NCI-H345 treated with DMSO at 0.1 percent for 48 hours (cell line): ENCODE data around the gene HSD11B2.
"Not testable (repeated sequence)": the region's sequence is repeated elsewhere in the genome, so short reads cannot be mapped to it uniquely, and the experiment has no call there.

ENCODE experiments used
- DNase-seq: peaks from one replicate; lab custom pipeline; 2025; ENCODE audit not compliant: unreplicated experiment; lab: John Stamatoyannopoulos, UW

The HSD11B2 gene

DNA sequence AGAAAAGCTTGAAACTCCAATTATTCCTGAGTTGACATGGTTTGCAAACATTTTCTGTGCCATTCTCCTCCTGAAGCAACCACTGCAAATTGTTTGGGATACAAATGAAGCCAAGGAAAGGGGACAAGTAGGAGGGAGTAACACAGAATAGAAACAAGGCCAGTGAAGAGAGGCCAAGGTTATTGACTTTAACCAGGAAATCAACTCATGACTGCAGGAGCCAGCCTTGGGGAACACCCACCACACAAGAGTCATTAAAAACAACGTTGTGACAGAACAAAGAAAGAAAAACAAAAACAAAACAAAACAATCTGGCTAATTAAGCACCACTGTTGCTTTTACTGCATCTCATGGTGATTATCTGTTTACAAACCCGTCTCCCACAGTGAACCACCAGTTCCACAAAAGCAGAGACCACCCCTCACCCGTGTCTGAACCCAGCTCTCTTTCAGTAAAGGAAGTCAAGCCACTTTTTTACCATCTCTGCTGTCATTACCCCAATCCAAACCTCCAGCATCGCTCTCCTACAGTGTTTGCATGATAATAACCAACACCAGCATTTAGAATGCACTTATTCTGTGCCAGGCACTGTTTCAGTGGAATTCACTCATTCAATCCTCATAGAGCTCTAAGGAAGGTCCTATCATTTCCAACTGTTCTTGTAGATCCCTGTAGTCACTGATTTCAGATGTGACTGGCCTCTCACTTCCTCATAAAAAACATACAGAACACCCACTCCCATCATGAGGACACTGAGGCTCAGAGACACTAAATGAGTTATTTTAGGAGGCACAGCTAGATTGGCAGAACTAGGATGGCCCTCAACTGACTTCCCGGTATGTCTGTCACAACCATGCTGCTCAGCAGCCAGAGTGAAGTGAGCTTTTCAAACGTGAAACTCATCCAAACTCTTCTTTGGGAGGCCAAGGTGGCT is 16.7 kb upstream of the HSD11B2 start:
- no peak for DNase-seq

GRCh38 chr16:67415421-67415820 is 15.5 kb upstream of the HSD11B2 start:
- DNase-seq: not testable (repeated sequence)

- DNase-seq: peak; percentile 33
Measured at GRCh38 chr16:67415872-67416793, 14.8 kb upstream of the HSD11B2 start, which contains the start of gene ZDHHC1. Gene ZDHHC1, minus strand, starts transcription at chr16:67416477. Its CDS starts 8,702 bp downstream, at chr16:67407775.

DNA sequence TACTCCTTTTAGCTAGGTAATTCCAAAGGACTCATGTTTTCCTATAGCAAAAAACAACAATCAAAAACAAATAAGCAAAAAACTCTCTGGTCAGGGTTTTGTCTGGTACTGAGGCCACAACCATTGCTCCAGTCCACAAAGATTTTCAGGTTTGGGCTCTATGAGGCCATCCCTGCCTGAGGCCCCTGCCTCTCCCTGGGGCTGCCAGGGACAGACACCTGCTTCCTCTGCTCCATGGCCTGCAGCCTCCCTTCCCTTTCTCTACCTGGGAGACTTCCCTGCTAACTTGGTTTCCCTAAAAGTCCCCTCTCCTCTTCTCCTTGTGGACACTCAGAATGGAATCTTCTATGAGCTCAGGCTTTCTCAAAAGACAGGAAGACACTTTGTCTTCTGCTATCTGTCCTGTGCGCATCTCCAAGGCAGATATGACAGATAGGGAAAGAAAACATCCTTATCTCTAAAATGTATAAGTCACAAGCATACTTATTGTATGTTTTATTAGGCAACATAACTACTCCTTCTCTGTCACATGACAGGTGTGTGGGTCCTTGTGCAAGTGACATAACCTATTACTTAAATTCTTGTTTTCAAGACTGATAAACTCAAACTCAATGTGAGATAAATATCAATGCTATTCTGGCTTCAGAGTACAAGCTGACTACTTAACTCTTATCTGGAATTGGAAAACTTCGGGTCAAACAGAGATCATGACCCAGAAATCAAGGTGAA is 13.4 kb upstream of the HSD11B2 start:
- no peak for DNase-seq

GRCh38 chr16:67419502-67419901 is 11.4 kb upstream of the HSD11B2 start:
- no peak for DNase-seq

GRCh38 chr16:67419931-67420330 is 11.0 kb upstream of the HSD11B2 start:
- DNase-seq: no peak

DNA sequence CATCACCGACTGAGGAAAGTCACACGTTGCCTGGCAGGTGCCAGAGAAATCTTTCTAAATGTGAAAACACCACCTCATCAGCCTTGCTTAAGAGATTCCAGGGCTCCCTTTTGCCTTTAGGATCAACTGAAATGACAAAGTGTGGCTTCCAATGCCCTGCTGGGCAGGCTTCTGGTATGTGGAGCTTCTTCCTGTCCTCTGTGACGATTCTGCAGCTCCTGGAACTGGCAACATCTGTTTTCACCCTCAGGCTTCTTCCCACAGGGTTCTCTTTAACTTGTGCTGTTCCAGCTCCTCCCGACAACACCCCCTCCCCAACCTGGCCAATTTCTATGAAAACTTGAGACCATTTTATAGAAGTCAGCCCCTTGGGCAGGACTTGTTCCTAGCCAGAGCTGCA is 9.9 kb upstream of the HSD11B2 start:
- DNase-seq: no peak

GRCh38 chr16:67423015-67423414 is 7.9 kb upstream of the HSD11B2 start:
- DNase-seq: no peak

DNA sequence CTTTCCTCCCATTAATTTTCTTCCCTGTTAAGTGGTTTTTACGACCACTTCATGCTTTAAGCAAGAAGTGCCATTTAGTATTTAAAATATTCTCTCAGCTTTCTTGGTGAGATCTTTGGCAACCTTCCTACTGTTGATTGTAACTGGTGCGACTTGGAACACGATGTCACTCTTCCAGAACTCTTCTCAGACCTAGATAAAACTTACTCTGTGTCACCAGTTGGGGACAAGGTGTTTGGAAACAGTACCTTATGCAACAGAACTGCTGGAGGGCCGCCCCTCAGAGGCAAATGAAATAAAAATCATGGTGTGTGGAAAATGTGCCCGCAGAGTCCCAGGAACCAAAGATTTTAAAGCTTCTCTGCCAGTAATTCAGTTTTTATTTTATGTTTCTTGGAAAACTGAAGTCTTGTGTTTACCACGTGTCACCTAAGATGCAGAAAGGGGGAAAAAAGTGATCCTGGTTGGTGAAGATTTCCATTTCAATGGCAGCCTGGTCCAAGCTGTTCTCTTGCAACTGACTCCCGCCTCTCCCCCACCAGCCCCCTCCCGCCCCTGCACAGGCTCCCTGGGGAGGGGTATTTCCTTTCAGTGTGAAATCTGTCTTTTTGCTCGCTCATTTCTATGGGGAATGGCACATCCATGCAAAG is 7.2 kb upstream of the HSD11B2 start:
- no peak for DNase-seq

DNA sequence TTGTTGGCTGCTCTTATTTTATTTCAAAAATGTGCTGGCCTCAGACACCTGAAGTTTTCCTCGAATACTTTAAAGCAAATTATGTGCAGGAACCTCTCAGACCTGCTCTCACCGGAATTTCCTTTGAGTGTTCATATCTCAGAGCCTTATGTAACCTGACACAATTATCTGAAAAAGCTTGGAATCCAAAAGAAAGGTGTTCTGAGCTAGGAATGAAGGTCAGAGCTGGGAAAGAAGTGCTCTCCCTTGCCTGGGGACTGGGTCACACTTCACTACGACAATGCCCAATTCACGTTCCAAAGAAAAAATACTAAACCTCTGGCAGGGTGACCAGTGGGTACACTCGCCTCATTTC is 6.7 kb upstream of the HSD11B2 start:
- DNase-seq: no peak

- no peak for DNase-seq
Measured at GRCh38 chr16:67425061-67425460, 5.9 kb upstream of the HSD11B2 start.

DNA sequence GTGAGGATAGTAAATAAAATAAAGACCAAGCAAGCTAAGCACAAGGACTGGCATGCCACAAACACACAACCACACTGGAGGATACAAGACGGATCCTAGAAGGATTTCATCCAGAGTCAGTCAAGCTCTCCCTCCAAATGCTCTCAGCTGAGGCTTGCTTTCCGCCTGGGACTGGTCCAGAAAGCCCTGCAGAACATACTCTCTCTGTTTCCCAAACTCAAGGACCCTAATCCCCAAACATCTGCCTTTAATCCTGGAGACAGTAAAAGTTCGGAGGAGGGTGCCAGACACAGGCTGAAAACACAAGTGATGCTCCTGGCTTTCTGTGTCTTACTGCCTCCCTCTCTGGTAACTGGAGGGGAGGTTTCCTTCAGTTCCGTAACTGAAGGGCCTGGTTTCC is 5.3 kb upstream of the HSD11B2 start:
- no peak for DNase-seq

GRCh38 chr16:67426022-67426421 is 4.9 kb upstream of the HSD11B2 start:
- DNase-seq: no peak

DNA sequence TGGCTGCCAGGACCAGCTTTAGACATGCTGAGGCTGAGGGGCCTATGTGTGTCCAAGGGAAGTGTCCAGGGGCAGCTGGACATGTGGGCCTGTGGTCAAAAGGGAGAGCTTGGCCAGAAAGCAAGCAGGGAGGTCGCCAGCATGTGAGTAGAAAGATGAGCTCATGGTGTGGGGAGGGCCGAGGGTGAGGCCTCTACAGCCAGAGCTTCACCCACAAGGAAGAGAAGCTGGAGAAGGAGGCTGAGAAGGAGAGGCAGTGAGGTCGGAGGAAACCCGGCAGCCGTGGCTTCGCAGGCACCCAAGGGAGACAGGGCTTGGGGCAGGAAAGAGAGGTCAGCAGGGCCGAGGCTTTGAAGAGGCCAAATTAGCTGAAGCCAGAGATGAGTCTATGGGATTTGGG is 4.0 kb upstream of the HSD11B2 start:
- no peak for DNase-seq

- peak; percentile 54 for DNase-seq
Measured at GRCh38 chr16:67428146-67428731, 2.7 kb upstream of the HSD11B2 start.

- no peak for DNase-seq
Measured at GRCh38 chr16:67429053-67429798, 1.7 kb upstream of the HSD11B2 start.

DNA sequence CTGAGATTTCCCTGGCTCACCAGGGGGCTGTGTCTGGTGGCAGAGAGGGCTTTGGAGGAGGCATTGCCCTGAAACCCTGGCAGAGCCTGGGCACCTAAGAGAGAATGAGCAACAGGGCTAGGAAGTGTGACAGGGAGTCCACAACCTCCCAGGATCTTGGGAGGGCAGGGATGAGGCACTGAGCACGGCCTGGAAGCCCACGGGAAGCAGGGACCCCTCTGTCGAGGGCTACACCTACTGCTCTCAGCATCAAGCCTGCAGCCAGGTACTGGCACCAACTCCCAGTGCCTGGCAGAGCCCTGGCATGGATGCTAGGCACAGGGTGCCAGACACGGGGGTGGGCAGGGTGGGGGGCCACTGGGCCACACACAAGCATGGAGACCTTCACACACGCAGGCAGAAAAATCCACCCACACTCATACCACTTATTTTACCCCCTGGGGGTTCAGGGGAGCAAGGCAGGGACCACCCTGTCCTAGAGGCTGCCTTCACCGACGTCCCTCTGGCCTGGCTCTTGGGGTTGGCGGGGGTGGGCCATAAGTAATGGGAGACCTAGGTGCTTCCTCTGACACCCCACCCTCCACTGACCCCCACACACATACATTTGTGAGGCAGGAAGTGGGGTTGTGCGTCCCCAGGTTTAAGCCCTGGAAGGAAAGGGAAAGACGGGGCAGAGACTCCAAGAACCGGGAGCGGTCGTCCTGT is 970 bp upstream of the HSD11B2 start:
- DNase-seq: no peak

- no peak for DNase-seq
Measured at GRCh38 chr16:67430504-67430976, 381 bp upstream of the HSD11B2 start.
